Adrenal gland (tissue), 12 donors: ENCODE data around the gene GYPC. TPM values are rescaled to one million over a fixed set of nuclear protein-coding genes. Genes with fewer than 3 reads are reported as not detected.

Source experiments
- DNase-seq, 7 donors: peaks; one replicate each; pipeline ENCODE4 v3.0.0-alpha.2; 2019 to 2020
- H3K27ac ChIP-seq, 5 donors: fragments of 200-600 bp; sonication (generic) in 4 of 5; 1 replicate in 3 of 5; 2 replicates in 2 of 5; pipeline versions ENCODE4 v1.5.1 to v1.8.0; 2016 to 2020; ENCODE audit warnings: mild to moderate bottlenecking in 1 of 5
- H3K27me3 ChIP-seq: fragments of 200-600 bp; 2 replicates; pipeline ENCODE4 v1.8.0; 2021
- H3K36me3 ChIP-seq, 2 donors: fragments of 200-600 bp; replicated peaks in 1 of 2; 1 replicate in 1 of 2; 2 replicates in 1 of 2; pipeline versions ENCODE4 v1.5.1 to v1.8.0; 2018 to 2022
- H3K4me1 ChIP-seq, 2 donors: fragments of 200-600 bp; replicated peaks in 1 of 2; 1 replicate in 1 of 2; 2 replicates in 1 of 2; pipeline versions ENCODE4 v1.5.1 to v1.8.0; 2018 to 2021
- H3K4me3 ChIP-seq, 4 donors: fragments of 200-600 bp; sonication (generic) in 3 of 4; one replicate each; pipeline ENCODE4 v1.5.1; 2016 to 2018
- H3K9me3 ChIP-seq, 3 donors: fragments of 200-600 bp; sonication (generic) in 1 of 3; replicated peaks in 1 of 3; 1 replicate in 2 of 3; 2 replicates in 1 of 3; pipeline versions ENCODE4 v1.5.1 to v1.8.0; 2016 to 2021
- CTCF ChIP-seq, 6 experiments: fragments of 450-650 bp in 4 of 6; fragments of 200-600 bp in 2 of 6; sonication (generic) in 1 of 6; IDR thresholded peaks; 1 replicate in 5 of 6; 2 replicates in 1 of 6; pipeline versions ENCODE4 v1.5.1 to v1.8.0; 2016 to 2021; ENCODE audit warnings: antibody characterized with exemption in 6 of 6, mild to moderate bottlenecking in 2 of 6, moderate library complexity in 1 of 6
- POLR2A ChIP-seq, 2 donors: fragments of 450-650 bp; IDR thresholded peaks; one replicate each; pipeline ENCODE4 v1.6.1; 2017; ENCODE audit warnings: antibody characterized with exemption in 2 of 2, mild to moderate bottlenecking in 2 of 2, moderate library complexity in 1 of 2
- WGBS, 4 donors: extraction: QIAGEN DNeasy Blood & Tissue Kit in 2 of 4; methylation state at CpG; one replicate each; pipeline versions ENCODE4 v1.1.5 to v1.1.7; 2013 to 2017; 5-methylcytosine and 5-hydroxymethylcytosine counted together
- intact Hi-C, 2 donors: fragments of 100-400 bp; cut with DNase I; formaldehyde crosslinking; loops; one replicate each; pipeline versions ENCODE4 v1.14.1 to v1.15.0; 2022 to 2023
- polyA plus RNA-seq, 3 donors: library from polyadenylated mRNA; stranded (reverse); fragments of 200-250 nt in 2 of 3; fragments of 350-450 nt in 1 of 3; fragmentation: Illumina TruSeq in 1 of 3; extraction: RNeasy Lipid Tissue Mini Kit (QIAGEN cat#74804) in 1 of 3; gene quantifications; one replicate each; pipeline ENCODE4 v1.2.3, GENCODE V29; 2013 to 2014
- total RNA-seq, 9 donors: library from RNA; depleted of rRNA in 4 of 9; stranded (reverse); fragments of >200 nt in 4 of 9; fragments of 120-200 nt in 1 of 9; fragmentation: NEBNext Ultra II Directional in 1 of 9; extraction: Animal tissue kit (Norgen Biotek cat#: 25700) in 1 of 9; gene quantifications; one replicate each; pipeline versions ENCODE4 v1.1.0 to v1.2.4, GENCODE V29; 2013 to 2023
- donor health status: healthy with polysubstance abuse.
- donor health status: Bipolar disorder and iron deficiency.
- donor health status: DM: yes; HTN: yes; CAD: no.
- donor health status: DM: no; HTN: no; CAD: no.
- donor health status: DM: no; HTN: no; CAD: no.
- donor health status: DM: yes; HTN: yes; CAD: no.

The GYPC gene
- total and polyA plus RNA-seq, 12 donors = 84.3 to 225 (median 127) TPM

- H3K4me1 ChIP-seq = no peaks in the 10 kb centered on the region
- no peaks in the 10 kb centered on the region for H3K36me3 ChIP-seq
- no peak overlapping the region for H3K27ac ChIP-seq
- intact Hi-C loops = no loop called here
- H3K27me3 ChIP-seq = no peaks in the 10 kb centered on the region
- no peak overlapping the region for H3K4me3 ChIP-seq
- no peak for DNase-seq
- TF ChIP-seq CTCF (IDR thresholded peaks at IDR 0.05) (no peak), POLR2A (IDR thresholded peaks at IDR 0.05) (no peak)
- peaks cover 0 to 10% (median 0%) of the 10 kb centered on the region in 3 donors for H3K9me3 ChIP-seq
- WGBS, 4 donors = 68 to 77% (median 72%) methylated on average over 10 to 13 of the region's 13 CpGs
These were observed 22.5 kb downstream of the GYPC start for GRCh38 chr2:126678269-126679065.

- no peak overlapping the region for H3K27ac ChIP-seq
- no peaks in the 10 kb centered on the region for H3K27me3 ChIP-seq
- no peaks in the 10 kb centered on the region for H3K4me1 ChIP-seq
- no peaks in the 10 kb centered on the region for H3K36me3 ChIP-seq
- no peak for TF ChIP-seq POLR2A (IDR thresholded peaks at IDR 0.05)
- TF ChIP-seq CTCF (IDR thresholded peaks at IDR 0.05) = no peak
- peaks cover 0 to 10% (median 0%) of the 10 kb centered on the region in 3 donors for H3K9me3 ChIP-seq
- WGBS, 4 donors = 87 to 96% (median 92%) methylated on average over 9 of the region's 9 CpGs
- no peak overlapping the region for H3K4me3 ChIP-seq
- DNase-seq = no peak
- intact Hi-C loops = no loop called here
These were observed 23.2 kb downstream of the GYPC start for GRCh38 chr2:126679094-126679713.

- intact Hi-C loops = no loop called here
- Histone ChIP-seq H3K4me1 (no peaks in the 10 kb centered on the region), H3K4me3 (no peak overlapping the region), H3K9me3 (no peaks in the 10 kb centered on the region), H3K27ac (no peak overlapping the region), H3K27me3 (no peaks in the 10 kb centered on the region), H3K36me3 (peaks cover 0 to 10% of the 10 kb centered on the region in 2 donors)
- 89 to 96% (median 90%) methylated on average over 6 of the region's 6 CpGs for WGBS, 4 donors
- no peak for TF ChIP-seq CTCF (IDR thresholded peaks at IDR 0.05)
- TF ChIP-seq POLR2A (IDR thresholded peaks at IDR 0.05) = no peak
- DNase-seq = no peak
These were observed 25.5 kb downstream of the GYPC start for GRCh38 chr2:126681505-126681904.

GRCh38 chr2:126685629-126686028 lies 29.7 kb downstream of the GYPC start:
- TF ChIP-seq CTCF (IDR thresholded peaks at IDR 0.05) = no peak
- no peak for TF ChIP-seq POLR2A (IDR thresholded peaks at IDR 0.05)
- Histone ChIP-seq H3K9me3 (no peaks in the 10 kb centered on the region), H3K36me3 (peaks cover 0 to 12% of the 10 kb centered on the region in 2 donors), H3K4me1 (no peaks in the 10 kb centered on the region), H3K27ac (no peak overlapping the region), H3K4me3 (no peak overlapping the region), H3K27me3 (no peaks in the 10 kb centered on the region)
- intact Hi-C loops = no loop called here
- DNase-seq = no peak
- 93 to 97% (median 96%) methylated on average over 4 of the region's 4 CpGs for WGBS, 4 donors
